Astrocyte (in vitro differentiated cells and primary cell): ENCODE results near the gene PSD.

Experiments
- EZH2 ChIP-seq: IDR thresholded peaks from 2 replicates; pipeline ENCODE4 v1.6.1; 2012; ENCODE audit warnings: mild to moderate bottlenecking, low read length, inconsistent platforms; ENCODE audit not compliant: insufficient read depth
- TF ChIP-seq, protein P1 (sequence below): IDR thresholded peaks from 2 replicates; pipeline ENCODE4 v1.5.1; 2011; ENCODE audit warnings: low read depth, mild to moderate bottlenecking, inconsistent platforms, low read length, moderate library complexity; ENCODE audit not compliant: insufficient read depth

DNA sequence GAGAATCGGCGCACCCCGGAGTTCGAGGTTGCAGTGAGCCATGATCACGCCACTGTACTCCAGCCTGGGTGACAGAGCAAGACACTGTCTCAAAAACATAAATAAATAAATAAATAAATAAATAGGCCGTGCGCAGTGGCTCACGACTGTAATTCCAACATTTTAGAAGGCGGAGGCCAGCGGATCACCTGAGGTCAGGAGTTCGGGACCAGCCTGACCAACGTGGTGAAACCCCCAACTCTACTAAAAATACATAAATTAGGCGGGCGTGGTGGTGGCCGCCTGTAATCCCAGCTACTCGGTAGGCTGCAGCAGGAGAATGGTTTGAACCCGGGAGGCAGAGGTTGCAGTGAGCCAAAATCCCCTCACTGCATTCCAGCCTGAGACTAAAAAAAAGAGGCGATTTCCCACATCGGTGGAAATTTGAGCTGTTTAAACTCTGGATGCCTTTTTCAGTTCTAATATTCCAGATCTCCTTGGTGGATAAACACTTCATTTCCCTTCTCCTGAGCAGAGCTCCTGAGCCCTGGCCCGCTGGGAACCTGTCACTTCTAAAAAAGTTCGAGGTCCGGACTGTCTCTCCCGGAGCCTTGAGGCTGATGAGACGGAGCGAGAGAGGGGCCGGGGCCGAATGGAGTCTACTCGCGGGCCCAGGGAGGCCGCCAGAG is 25.0 kb downstream of the PSD start:
- TF ChIP-seq, protein P1, sequence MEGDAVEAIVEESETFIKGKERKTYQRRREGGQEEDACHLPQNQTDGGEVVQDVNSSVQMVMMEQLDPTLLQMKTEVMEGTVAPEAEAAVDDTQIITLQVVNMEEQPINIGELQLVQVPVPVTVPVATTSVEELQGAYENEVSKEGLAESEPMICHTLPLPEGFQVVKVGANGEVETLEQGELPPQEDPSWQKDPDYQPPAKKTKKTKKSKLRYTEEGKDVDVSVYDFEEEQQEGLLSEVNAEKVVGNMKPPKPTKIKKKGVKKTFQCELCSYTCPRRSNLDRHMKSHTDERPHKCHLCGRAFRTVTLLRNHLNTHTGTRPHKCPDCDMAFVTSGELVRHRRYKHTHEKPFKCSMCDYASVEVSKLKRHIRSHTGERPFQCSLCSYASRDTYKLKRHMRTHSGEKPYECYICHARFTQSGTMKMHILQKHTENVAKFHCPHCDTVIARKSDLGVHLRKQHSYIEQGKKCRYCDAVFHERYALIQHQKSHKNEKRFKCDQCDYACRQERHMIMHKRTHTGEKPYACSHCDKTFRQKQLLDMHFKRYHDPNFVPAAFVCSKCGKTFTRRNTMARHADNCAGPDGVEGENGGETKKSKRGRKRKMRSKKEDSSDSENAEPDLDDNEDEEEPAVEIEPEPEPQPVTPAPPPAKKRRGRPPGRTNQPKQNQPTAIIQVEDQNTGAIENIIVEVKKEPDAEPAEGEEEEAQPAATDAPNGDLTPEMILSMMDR, result no peak
- no peak for TF ChIP-seq EZH2
